HG03442 (cell line): Measurements from ENCODE around the gene ZNF750.

Source experiments
- ATAC-seq: cut with Tn5 transposase; IDR thresholded peaks from one replicate; pipeline ENCODE4 v1.9.1; 2021; ENCODE audit warnings: mild to moderate bottlenecking, moderate library complexity; ENCODE audit not compliant: unreplicated experiment

ZNF750 gene

DNA sequence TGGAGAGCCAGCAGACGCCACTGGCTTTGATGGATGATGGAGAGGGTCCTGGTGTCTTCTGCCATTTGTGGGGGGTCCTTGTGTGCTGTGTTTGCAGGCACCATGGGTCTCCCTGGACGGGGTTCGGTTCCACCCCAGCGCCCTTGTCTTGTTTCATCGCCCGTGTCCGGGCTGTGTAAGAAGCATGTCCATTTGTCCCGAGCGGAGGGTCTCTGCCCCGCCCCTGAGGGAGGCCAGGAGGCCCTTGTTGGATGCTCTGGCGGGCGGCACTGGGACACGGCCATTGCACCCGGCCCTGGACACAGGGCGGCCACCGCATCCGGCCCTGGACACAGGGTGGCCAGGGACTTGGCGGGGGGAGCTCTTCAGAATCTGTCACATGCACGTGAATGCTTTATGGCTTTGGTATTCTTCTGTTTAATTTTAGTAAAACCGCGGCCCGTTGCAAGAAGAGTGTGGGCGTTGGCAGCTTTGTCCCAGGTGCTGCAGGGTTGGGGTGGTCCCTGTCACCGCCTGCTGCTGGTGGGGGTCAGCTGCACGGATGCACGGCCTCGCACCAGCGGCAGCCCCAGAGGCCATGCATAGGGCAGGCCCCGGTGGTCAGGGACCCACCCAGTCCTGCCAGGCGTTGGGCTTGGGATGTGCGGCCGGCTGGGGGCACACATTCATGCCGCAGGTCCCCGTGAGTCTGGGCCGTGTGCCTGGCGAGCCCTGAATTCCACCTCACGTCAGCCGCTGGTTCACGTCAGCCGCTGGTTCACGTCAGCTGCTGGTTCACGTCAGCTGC lies 21.0 kb upstream of the ZNF750 start:
- ATAC-seq, result no peak

DNA sequence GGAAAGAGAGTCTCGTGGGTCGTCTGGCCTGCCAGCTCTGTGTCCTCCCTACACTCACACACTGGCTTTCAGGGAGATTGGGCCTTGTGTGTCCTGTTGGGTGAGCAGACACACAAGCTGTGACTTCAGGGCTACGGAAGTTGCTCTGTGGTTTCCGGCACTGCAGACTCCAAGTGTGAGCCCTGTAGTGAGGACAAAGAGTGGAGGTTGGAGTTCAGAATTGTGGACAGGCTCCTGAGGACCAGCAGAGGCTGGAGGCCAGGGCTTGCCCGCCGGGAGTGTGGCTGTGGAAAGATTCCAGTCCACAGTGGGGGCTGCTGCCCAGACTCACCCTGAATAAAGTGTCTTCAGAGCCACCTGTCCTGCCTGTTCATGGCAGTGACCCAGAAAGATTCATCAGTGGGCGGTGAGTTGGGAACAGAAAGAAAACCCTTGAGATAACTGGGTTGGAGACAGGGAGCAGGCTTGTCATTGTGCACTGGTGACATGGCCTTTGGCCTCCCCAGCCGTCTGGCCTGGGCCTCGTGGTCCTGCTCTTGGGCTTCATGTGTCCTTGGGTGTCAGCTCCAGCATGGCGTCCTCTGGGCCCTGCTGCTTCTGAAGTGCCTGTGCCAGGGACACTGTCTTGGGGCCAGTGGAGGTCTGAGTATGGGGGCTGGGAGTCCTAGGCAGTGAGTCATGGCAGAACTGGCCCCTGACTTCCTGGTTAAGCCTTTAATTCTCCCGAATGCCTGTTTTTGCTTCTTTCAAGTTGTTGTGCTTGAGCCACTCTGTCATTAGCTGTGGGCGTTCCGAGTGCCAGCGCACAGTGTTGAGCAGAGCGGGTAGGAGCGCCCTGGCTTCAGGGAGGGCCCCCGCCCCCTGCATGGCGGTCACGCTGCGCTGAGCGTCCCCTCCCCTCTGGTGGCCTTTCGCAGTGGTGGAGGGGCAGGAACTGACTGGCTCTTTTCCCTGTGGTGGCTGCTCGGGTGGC lies 19.9 kb upstream of the ZNF750 start:
- ATAC-seq, result peak; percentile 29

DNA sequence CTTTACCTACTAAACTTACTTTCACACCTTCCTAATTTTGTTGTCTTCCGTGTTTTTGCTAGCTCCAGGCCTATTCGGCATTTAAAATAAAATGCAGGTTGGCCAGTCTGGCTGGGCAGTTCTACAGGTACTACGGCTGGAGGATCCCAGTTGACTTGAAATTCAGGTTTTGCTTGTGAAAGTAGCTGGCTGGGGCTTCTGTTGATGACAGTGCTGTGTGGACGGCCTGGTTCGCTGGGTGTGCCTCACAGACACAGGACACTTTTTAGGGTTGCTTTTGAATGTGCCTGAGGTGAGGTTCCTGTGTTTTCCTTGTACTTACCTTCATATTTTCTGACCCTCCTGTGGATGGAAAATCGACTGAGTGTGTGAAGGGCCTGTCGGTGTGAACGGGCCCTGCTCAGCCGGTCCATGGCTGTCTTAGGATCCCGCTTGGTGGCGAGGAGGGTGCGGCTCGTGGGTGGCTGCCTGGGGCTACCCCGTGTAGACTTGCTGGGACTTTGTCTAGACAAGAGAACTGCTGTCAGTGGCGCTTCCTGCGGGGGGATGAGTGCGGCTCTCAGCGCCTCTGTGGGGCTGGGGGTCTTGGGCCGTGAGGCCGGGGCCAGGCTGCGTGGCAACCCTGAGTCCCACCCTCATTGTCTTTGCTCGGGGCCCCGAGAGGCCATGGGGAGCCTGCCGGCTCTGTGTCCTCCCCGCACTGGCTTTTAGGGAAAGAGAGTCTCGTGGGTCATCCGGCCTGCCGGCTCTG lies 18.7 kb upstream of the ZNF750 start:
- ATAC-seq, result no peak

DNA sequence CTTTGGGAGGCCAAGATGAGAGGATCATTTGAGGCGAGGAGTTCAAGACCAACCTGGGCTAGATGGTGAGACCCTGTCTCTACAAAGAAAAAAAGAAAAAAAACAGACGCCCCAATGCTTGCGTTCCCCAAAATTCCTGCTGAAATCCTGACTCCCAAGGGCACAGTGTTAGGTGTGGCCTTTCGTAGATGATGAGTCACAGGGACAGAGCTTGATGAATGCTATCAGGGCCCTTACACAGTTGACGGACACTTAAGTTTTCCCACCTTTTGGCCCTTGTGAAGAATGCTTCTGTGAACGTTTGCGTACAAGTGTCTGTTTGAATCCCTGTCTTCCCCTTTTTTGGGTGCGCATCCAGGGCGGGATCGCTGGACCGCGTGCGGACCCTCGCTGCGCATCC lies 16.5 kb upstream of the ZNF750 start:
- ATAC-seq, result no peak

DNA sequence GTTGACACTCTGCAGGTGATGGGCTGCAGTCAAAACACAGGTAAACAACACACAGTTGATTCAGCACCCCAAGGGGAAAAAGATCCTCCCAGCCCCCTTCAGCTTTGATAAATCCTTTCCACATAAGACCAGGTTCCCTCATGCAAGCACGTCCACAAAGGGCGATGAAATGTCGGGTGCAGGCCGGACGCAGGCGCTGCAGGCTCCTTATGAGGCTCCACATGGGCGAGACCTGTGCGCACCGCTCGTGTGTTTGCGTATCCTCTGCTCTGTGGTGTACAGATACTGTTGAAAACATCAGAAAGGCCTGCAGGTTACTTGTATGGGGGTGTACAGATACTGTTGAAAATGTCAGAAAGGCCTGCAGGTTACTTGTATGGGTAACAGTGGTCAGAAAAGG lies 14.4 kb upstream of the ZNF750 start:
- ATAC-seq, result no peak

DNA sequence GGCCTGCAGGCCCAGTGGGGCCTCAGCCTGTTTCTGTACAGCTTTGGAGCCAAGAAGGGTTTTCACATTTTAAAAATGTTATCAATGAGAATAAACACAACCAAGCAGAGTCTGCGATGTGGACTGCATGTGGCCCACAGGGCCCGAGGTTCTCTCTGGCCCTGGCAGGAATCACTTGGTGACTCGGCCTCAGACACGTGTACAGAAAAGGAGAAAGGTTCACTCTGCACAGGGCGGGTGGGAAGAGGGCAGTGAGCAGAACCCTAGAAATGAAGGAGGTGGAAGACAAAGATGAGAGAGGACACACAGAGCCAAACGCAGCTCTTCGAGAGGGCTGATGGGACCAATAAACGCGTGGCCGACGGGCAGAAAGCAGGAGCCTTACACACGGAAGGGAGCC lies 11.6 kb upstream of the ZNF750 start:
- ATAC-seq, result no peak

DNA sequence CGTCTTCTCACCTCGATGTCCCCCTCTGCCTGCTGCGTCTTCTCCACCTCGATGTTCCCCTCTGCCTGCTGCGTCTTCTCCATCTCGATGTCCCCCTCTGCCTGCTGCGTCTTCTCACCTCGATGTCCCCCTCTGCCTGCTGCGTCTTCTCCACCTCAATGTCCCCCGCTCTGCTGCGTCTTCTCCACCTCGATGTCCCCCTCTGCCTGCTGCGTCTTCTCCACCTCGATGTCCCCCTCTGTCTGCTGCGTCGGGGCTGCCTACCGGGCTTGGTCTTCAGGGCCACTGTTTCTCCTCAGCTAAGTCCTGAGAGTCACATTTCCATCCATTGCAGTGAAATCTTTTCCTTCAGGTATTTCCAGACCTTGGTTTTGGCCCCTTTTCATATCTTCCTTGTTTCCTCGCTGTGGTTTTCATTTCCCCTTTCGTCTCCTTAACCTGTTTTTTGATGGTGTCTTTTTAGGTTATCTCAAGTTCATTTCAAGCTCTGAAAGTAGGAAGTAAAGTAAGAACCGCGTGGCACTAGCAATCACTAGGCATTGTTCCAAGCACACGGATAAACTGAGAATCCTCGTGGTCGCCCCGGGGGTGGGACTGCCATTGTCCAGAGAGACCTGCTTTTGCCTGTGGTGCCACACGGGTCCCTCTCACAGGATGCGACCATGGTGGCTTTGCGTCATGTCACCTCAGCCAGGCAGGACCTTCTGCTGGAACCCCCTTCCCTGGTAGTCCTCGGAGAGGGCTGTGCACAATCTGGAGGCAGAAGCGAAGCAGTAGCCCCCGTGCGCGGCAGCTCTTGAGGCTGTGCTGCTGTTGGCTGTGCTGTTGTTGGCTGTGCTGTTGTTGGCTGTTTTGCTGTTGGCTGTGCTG lies 9.5 kb upstream of the ZNF750 start:
- ATAC-seq, result no peak

DNA sequence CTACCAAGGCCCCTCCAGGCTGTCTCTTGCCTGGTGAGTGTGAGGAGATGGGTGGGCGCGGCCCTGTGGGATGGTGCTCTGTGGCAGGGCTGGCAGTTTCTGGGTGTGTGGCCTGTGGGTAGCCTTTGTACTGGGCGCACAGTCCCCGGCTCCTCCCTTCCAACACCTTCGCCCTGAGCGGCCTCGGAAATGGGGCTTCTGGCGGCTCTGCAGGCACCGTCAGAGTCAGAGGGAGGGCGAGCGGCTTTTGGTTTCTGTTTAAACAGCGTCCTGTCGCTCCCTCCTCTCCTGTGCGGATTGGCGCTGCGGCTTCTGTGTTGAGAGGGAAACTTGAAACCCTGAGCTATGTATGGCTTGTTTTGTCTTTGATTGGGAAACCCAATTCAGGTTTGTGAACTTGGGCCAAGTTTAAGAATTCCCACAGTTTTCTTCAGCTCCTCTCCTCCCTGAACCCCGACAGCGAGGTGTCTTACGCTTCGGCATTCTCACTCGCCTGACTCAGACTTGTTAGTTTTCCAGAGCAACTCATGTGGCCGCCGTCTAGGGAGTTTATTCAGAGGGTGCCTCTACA lies 8.3 kb upstream of the ZNF750 start:
- ATAC-seq, result no peak

DNA sequence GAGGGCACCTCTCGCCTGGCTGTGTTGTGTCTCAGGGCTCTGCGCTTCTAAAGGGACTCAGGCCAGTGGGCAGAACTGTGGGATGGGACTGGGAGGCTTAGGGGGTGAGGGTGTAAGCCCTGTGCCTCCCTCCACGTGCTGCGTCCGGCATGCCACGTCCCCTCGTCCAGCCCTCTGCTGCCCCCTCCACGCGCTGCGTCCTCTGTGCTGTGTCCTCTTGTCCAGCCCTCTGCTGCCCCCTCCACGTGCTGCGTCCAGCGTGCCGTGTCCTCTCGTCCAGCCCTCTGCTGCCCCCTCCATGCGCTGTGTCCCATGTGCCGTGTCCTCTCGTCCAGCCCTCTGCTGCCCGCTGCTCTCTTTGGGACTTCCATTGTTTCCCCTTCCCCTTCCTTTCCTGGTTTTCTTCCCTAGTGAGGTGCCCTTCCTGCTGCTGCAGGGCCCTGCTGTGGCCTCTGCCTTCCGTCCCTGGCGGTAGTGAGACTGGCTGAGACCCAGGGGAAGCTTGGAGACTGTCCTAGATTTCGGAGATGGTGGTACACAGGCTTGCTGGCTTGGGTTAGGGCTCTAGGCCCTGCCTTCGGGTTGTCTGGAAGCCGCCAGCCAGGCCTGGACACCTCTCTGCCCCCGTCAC lies 6.4 kb upstream of the ZNF750 start:
- no peak for ATAC-seq

DNA sequence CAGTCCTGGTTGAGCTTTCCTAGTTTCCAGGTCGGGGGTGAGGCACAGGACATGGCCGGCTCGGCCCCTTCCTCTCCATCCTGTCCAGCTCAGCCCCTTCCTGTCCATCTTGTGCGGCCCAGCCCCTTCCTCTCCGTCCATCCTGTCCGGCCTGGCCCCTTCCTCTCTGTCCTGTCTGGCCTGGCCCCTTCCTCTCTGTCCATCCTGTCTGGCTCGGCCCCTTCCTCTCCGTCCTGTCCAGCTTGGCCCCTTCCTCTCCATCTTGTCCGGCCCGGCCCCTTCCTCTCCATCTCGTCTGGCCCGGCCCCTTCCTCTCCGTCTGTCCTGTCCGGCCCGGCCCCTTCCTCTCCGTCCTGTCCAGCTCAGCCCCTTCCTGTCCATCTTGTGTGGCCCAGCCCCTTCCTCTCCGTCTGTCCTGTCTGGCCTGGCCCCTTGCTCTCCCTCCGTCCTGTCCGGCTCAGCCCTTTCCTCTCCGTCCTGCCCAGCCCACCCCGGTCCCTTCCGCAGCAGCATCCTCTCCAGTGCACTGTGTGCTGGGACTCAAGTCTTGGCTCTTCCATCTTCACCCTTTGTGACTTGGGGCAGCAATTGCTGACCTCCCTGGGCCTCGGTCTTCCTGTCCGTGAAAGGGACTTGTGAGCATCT lies 5.5 kb upstream of the ZNF750 start:
- no peak for ATAC-seq

DNA sequence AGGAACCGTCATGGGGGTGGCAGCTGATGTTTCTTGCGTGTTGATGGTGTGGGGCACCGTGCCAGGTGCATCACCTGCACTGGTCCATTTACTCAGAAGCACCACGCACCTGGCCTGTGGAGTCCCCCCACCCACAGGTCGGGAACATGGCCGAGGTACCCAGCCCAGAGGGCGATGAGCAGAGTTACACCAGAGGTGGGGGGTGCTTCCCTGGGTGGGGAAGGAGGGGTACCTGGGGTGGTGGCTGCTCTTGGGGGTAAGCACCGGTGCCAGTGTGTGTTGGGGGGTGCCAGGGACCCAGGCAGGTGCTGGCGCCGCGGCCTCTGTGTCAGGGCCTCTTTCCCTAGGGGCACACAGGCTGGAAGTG lies 5.0 kb upstream of the ZNF750 start:
- no peak for ATAC-seq

DNA sequence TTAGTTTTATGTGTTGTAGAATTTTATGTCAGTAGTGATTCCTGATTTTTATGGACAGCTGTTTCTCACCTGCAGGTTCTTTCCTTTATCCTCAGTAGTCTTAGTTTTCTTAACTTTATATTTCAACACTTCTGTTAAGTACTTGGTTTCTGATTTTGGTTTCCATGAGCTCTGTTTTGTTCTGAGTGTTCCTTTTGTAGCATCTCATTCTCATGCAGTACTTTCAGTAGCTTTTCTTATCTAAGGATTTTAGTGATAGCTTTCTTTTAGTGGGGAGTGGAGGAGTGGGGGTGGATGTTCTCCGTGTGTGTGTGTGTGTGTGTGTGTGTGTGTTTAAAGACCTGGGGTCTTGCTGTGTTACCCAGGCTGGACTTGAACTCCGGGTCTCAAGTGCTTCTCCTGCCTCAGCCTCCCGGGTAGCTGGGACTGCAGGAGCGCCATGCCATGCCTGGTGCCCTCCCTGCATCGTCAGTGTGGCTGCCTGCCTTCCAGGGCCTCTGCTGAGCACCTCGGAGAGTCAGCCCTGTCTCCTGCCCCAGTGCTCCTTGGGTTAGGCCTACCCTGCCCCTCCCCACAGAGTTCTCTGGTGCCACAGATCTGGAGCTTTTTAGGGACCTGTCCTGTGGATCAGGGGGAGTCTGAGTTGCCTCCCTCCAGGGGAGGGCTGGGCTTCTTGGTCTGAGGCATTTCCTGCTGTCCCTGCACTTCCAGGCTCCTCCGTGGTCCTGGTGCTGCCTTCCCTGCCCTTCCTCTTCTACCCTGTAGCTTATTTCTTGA lies 4.3 kb upstream of the ZNF750 start:
- ATAC-seq, result no peak

DNA sequence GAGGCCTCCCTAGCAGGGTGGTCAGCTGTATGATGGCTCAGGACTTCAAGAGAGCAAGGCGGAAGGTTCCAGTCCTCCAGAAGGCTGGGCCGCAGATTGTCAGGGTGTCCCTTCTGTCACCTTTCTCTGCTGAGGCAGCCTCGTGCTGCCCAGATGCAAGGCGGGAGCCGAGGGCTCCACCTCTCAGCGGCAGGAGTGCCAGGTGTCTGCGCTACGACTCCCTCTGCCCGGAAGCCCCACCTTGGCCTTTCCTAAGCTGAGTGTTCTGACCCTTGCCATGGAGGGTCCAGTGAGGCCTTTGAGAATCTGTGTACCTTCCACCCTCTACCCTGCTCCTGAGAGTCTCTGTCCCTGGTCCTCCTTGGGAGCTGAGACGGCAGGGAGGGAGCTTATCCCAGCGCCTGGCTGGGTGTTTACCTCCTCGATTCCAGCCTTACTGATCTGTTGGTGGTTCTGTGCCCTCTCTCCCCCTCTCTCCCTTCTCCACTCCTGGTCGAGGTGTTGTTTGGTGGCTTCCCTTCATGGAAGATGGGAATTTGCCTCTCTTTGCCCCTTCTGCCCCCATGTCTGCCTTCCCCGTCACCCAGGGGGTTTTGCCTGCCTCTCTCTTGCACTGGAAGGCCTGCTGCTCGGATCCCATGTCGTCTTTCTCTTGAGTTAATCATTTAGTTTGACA lies 2.2 kb upstream of the ZNF750 start:
- no peak for ATAC-seq

DNA sequence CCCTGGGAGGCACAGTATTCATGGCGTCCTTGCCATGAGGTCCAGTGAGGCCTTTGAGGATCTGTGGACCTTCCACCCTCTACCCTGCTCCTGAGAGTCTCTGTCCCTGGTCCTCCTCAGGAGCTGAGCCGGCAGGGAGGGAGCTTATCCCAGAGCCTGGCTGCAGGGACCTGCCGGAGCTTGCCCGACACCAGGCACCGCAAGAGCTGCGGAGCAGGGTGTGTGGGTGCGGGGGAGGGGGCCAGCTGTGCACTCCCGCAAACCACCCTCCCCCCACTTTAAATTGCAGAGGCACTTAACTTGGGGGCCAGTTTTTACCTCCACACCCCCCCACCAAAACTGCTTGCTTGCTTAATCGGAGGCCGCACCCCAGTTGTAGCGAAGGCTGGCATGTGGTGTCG lies 609 bp upstream of the ZNF750 start:
- no peak for ATAC-seq

DNA sequence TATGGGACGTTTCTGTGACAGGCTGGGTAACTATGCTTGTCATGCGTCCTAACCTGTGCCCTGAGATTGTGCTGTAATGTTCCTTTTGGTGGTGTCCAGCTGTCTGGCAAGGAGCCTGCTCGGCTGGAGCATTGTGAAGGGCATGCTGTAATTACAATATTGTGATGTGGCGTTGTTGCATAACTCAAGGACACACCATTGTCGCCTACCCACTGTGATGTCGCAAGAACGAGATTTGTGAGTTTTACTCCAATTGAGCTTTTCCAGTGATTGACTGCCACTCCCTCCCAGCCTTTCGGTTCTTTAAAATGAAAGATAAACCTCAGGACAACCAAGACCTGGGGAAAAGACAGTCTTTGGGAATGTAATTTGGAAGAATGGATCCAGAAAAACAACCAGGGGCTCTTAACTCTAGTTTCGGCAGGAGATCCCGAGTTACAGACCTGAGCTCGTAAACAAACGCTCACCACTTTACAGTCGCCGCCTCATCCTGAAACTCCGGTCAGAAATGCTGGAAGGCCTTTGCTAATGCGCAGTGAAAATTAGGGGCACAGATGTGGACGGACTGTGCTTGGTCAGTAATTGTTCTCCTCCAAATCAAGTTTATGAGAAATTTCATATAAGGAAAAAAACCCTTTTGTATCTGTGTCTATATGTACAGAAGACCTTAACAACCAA lies 1.3 kb downstream of the ZNF750 start:
- no peak for ATAC-seq

DNA sequence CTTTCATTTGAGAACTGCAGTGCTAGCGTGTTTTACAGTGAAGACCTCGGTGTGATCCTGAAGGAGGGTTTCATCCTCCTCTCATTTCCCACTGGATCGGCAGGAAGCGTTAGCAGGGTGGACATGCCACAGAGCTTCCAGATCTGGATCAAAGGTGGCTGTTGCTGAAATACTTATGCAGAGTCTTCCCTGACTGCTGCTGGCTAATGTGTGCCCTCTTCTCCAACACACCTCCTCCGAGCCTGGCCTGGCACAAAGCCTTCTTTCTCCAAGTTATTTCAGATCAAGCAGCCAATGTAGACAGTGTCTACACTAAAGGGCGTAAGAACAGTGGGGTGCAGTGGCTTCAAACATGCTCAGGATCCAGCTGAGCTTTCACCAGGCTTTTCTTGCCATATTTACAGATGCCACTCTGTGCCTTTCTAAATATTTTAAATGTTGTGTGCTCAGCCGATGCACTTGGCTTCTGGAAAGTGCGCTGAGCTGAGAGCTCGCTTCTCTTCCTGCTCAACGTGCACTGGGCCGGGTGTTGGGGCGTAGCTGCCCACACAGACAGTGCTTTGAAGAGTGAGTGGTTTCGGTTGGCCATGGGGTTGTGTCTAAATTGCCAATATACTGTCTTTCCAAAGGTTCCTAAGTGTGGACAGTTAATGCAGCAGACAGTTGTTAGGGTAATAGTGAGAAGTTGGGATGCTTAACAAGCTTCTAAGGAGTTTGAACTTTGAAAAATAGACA lies 2.1 kb downstream of the ZNF750 start:
- ATAC-seq, result no peak
